GM18951 (cell line): ENCODE data around the gene FILIP1L.

ENCODE experiments used
- POLR2A ChIP-seq: IDR thresholded peaks from 4 replicates; pipeline ENCODE4 v1.6.1; 2011; ENCODE audit warnings: mild to moderate bottlenecking; ENCODE audit not compliant: insufficient read length, insufficient read depth; ENCODE audit errors: extremely low read depth
- in situ Hi-C: fragments of 300-500 bp; cut with MboI; formaldehyde crosslinking; loops from one replicate; pipeline ENCODE4 v1.12.0; 2022; ENCODE audit warnings: low sequenced_read_pairs, mixed read lengths, inconsistent platforms; ENCODE audit not compliant: unreplicated experiment

The FILIP1L gene

DNA sequence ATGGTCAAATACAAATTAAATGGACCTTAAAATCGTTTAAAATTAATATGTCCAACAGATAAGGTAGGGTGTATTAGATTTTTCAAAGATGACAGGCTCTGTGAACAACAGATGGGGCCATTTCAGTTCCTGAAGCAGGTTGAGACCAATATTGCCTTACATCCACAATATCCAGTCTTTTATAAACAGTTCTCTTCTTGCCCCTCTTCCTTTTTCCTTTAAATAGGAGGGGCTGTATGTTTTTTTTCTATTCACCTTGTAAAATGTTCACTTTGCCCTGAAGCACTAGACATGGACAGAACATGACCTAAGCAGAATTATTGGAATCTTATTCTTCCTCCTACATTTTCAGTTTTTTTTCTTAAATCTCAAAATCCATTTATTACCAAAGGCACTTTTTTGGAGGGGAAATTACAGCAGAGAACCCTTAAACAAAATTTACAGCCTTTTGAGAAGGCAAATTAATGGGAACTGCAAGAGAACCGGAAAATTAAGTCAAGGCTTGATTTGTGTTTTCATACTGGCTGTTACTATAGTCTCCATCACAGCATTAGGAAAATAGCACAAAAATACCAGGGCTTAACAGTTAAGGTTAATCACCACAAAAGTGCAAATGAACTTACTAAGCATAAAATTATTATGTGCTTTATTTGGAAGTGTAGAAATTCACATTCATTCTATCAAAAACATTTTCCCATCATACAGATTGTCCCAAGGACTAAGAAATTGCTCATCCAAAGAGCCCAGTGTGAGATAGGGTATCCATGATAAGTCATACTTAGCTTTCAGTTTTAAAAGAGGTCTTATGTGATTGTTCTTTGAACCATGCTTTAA, 240.8 kb downstream of the FILIP1L start:
- in situ Hi-C loops, result no loop called here
- no peak for TF ChIP-seq POLR2A

DNA sequence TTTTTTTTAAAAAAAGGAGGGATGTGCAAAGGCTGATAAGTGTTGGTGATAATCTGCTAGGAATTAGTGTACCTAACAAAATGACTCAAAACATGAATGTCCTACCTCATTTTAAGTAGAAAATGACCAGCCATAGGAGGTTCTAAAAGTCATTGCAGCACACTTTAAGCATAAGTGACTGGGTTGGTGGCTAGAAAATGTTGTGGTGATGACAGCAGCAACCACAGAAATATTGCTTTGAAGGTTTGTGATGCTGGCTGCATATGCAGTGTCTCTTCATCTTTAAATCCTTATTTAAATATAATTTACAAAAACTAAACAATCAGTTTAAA, 241.4 kb downstream of the FILIP1L start:
- in situ Hi-C loops, result no loop called here
- TF ChIP-seq POLR2A, result no peak

DNA sequence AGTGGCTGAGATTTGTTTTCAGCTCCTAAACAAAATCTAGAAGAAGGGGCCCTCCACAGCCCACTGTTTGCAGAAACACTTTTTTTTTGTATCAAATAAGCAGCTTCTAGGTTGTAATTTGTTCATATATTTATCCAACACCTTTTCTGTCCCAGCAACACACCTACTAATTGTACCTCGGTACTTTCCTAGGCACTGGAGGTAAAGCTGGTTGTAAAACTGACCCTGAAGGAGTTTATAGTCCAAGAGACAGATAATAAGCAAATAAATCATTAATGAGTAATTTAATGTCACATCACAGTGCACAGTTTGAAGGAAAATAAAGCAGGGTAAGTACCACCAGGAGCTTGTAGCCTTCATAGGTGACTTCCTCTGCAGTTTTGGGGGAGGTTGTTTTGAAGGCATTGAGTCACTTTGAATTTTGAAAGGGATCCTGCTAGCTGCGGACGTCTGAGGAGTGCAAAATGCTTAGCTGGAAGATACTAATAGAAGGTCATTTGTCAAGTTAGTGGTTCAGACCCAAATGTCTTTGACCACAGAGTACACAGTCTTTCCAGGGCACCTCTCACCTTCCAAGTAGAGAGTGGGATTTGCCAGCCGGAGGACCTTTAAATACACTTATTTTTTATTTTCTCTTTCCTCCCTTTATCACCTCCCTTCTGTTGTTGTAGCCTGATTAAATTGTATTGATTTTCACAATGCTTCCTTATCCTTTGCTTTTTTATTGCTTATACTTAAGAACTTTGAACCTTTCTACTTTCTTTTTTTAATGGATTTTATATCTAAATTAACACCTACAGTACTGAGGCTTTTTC, 242.9 kb downstream of the FILIP1L start:
- in situ Hi-C loops, result no loop called here
- no peak for TF ChIP-seq POLR2A

DNA sequence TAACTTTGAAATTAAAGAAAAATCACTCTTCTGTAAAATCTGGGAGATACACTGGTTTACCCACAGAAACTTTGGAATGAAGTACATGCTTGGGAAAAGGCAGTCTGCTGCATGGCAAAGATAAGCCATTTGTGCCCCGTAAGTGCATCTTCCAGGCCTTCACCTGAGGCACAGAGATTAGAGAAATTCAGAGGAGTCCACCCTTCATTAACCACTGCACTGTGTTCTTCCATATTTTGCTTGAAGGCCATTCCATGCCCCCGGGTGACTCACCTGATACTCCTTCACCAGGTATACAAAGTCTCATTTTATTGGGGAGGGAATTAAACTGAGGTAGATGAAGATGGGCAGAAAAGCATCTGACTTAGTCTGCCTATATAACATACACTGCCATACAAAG, 243.6 kb downstream of the FILIP1L start:
- TF ChIP-seq POLR2A, result no peak
- in situ Hi-C loops, result no loop called here

DNA sequence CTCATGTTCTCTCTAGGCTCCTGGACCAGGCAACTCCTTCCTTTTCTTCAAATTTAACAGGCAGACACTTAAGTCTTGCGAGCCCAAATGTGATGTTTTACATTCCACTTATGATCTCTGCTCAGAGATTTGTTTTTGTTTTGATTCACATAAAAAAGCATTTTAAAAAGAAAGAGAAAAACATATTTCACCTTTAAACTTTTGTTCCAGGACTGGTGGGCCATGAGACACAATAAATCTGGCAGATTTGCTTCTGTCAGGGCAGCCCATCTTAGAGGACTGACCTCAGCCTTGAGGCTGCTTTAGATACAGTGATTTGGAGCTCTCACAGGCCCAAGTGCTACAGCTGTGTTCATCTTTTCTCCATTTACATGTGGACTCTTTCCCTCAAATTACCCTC, 244.7 kb downstream of the FILIP1L start:
- no peak for TF ChIP-seq POLR2A
- in situ Hi-C loops, result no loop called here

DNA sequence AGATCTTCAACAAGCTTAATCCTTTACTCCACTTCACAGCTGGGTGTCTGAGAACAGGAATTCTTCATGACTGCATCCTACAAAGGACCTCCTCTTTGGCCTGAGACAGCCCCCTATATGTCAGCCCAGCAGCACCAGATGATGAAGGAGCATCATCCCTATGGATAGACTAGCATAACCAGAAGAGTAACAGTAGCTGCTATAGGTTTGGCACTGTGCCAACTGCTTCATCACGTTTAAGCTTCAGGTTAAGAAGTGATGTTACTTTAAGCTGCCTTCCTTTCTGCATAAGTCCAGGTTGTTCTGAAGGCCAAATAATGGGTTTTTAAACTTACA, 246.0 kb downstream of the FILIP1L start:
- in situ Hi-C loops, result no loop called here
- no peak for TF ChIP-seq POLR2A

DNA sequence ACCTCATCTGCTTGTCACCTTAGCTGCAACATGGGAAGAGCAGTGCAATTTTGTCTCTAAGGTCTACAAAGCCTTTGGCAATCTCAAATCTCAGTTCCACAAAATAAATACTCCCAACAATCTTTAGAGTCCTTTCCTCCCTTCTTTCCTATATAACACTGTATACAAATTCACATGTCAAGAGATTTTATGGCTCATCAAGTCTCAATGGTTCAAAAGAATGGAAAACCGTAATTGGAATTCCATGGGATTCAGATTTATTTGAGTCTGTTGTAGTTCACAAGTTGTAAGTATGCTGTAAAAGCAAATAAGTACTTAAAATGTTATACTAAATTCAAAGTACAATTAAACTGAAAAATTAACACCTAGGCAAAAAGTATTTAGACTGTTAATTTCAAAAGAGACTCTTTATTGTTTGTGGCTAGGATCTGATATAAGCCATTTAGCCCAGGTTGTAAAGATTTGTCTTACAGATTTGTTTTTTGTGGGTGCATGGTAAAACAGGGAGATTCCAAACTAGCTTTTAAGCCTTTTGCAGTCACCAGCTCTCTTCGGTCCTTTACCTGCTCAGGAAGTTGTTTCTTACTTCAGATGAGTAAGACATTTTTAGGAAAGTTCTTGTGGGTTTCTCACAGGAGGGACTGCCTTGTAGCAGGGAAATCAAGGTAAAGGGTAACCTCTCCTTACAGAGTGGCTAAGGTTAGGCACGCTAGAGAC, 246.5 kb downstream of the FILIP1L start:
- in situ Hi-C loops, result no loop called here
- no peak for TF ChIP-seq POLR2A

DNA sequence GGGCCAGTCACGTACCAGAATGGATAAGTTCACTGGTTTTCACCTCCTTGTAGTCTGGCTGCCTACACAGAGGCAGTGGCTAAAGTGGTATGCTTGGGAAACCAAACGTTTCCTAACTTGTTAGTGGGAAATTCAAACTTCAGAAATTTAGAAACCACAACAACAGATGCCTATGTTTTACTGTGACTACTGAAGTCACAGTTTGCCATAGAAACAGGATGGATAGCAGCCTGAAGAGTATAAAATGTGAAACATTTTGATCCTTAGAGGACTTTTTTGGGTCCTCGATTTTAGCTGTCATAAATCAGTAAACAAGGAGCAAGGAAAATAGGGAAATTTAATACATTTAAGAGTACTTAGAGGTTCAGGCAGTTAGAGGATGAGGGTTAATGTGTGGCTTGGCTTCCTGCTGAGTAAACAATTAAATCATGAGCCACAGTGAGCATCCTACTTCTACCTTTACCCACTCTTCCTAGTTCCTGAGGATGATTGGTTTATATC, 248.0 kb downstream of the FILIP1L start:
- no peak for TF ChIP-seq POLR2A
- in situ Hi-C loops, result no loop called here

DNA sequence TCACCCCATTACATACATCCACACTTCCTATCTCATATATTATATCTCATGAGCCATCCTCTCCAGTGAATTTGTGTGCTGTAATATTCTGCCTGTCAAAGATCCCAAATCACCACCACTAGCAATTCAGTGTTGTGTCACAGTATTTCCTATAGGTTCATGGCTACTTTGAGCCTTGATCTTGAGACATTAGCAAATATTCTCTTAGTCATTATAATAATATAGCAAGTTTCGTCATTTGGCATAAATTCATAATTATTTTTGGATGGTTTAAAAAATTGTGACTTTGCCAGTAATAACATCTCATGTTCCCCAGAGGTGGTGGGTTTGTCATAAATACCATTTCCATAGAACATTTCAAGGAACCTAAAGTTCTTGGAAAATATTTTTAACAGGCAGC, 249.0 kb downstream of the FILIP1L start:
- no peak for TF ChIP-seq POLR2A
- in situ Hi-C loops, result no loop called here

DNA sequence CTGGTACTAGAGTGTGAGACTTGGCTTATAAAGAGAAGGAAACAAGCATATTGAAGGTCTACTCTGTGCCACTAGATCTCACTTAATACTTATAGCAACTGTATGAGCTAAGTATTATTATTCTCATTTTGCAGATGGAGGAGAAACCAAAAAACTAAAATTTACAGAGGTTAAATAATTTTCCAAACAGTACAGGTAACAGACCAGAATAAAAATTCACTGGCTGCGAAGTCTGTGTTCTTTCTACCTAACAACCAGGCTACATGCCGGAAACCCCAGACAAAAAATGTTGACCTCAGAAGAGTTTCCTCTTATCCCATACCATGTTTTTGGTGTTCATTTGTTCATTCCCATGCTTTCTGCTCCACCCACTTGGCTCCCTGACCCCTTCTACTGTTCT, 250.0 kb downstream of the FILIP1L start:
- TF ChIP-seq POLR2A, result no peak
- in situ Hi-C loops, result no loop called here

DNA sequence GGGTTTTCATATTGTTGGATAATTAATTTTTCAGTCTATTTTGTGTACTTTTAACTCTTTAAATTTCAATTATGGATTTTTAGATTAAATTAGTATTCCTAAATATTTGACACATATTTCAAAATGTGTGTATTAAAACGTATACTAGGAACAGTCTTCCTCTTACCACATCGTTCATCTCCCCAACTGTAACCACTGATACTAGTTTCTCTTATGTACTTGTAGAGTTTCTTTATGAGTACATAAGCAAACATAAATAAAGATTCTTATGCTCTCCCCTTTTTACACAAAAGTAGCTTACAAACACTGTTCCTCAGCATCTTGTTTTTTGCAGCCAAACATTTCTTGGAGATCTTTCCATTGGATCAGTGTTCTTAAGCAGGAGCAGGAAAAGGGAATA, 250.7 kb downstream of the FILIP1L start:
- in situ Hi-C loops, result no loop called here
- TF ChIP-seq POLR2A, result no peak

DNA sequence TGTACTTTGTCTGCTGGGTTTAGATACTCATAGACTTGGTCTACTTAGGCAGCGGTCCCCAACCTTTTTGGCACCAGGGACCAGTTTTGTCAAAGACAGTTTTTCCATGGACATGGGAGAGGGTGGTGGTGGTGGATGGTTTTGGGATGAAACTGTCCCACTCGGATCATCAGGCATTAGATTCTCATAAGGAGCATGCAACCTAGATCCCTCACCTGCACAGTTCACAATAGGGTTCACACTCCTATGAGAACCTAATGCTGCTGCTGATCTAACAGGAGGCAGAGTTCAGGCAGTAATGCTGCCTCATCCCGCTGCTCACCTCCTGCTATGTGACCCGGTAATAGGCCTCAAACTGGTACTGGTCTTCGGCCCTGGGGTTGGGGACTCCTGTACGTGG, 251.3 kb downstream of the FILIP1L start:
- in situ Hi-C loops, result no loop called here
- no peak for TF ChIP-seq POLR2A

DNA sequence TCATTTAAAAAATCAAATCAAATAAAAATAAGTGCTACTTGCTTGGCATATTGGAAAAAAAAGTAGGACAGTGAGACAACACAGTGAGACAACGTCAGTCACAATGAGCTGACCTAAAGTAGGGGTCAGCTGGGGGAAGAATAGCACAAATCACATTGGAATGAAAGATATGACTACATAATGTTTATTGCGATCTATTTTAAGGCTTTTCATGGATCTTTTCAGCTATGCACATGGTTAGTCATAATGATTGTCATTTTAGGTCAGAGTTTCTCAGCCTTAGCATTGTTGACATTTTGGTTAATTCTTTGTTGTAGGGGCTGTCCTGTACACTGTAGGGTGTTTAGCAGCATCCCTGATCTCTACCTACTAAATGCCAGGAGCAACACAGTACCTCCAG, 252.1 kb downstream of the FILIP1L start:
- TF ChIP-seq POLR2A, result no peak
- in situ Hi-C loops, result no loop called here
